ENCODE measurements around the gene YRDC. TPM values are rescaled to one million over a fixed set of nuclear protein-coding genes. Genes with fewer than 3 reads are reported as not detected.
A peak's percentile ranks its signal among the peaks of the same experiment; 100 is the strongest.

YRDC gene
- total and polyA plus RNA-seq, 9 of the 15 experiments (the other 6 are each of a cell fraction or from before 2014, with no cell fraction given) = 11.1 to 58.5 (median 49.8) TPM

GRCh38 chr1:37807555-37808368, at the start of gene YRDC, which contains the start of gene C1orf122 (continued):
- TF ChIP-seq, protein P1, sequence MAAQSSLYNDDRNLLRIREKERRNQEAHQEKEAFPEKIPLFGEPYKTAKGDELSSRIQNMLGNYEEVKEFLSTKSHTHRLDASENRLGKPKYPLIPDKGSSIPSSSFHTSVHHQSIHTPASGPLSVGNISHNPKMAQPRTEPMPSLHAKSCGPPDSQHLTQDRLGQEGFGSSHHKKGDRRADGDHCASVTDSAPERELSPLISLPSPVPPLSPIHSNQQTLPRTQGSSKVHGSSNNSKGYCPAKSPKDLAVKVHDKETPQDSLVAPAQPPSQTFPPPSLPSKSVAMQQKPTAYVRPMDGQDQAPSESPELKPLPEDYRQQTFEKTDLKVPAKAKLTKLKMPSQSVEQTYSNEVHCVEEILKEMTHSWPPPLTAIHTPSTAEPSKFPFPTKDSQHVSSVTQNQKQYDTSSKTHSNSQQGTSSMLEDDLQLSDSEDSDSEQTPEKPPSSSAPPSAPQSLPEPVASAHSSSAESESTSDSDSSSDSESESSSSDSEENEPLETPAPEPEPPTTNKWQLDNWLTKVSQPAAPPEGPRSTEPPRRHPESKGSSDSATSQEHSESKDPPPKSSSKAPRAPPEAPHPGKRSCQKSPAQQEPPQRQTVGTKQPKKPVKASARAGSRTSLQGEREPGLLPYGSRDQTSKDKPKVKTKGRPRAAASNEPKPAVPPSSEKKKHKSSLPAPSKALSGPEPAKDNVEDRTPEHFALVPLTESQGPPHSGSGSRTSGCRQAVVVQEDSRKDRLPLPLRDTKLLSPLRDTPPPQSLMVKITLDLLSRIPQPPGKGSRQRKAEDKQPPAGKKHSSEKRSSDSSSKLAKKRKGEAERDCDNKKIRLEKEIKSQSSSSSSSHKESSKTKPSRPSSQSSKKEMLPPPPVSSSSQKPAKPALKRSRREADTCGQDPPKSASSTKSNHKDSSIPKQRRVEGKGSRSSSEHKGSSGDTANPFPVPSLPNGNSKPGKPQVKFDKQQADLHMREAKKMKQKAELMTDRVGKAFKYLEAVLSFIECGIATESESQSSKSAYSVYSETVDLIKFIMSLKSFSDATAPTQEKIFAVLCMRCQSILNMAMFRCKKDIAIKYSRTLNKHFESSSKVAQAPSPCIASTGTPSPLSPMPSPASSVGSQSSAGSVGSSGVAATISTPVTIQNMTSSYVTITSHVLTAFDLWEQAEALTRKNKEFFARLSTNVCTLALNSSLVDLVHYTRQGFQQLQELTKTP (IDR thresholded peaks at IDR 0.05; ENCODE audit: low read depth in 1 of 2, partially characterized antibody in 2 of 2) = no peak
- TF ChIP-seq SPI1 (IDR thresholded peaks at IDR 0.05; ENCODE audit: borderline replicate concordance, low read depth, low read length) (peak; percentile 94), ETV5 (CRISPR knock-in tag; IDR thresholded peaks at IDR 0.05; ENCODE audit: low read depth) (0 out of 2 replicates have a peak, but pooled peaks have one; percentile 16), DMBX1 (CRISPR knock-in tag; IDR thresholded peaks at IDR 0.05; ENCODE audit: borderline replicate concordance) (no peak), CXXC5 (CRISPR knock-in tag; IDR thresholded peaks at IDR 0.05) (peak; percentile 70), MEF2A (IDR thresholded peaks at IDR 0.05; ENCODE audit: control insufficient read depth, low read depth, low read length) (no peak), ZBTB43 (CRISPR knock-in tag; IDR thresholded peaks at IDR 0.05) (no peak), NFIC (IDR thresholded peaks at IDR 0.05) (peak; percentile 54), MCM7 (IDR thresholded peaks at IDR 0.05) (no peak), RBFOX2 (IDR thresholded peaks at IDR 0.05; ENCODE audit: low read depth, low read length) (peak; percentile 96), ELF4 (CRISPR knock-in tag; IDR thresholded peaks at IDR 0.05) (0 out of 2 replicates have a peak, but pooled peaks have one; percentile 43), PRMT5 (CRISPR knock-in tag; IDR thresholded peaks at IDR 0.05) (no peak), GABPA (tag; conservative IDR thresholded peaks at IDR 0.05; ENCODE audit: low read depth) (peak; percentile 99), NR2C2 (CRISPR knock-in tag; IDR thresholded peaks at IDR 0.05) (no peak), NR2C2 (tag; IDR thresholded peaks at IDR 0.05) (peak; percentile 51; the same call in 1 of the 2 replicates), TAF7 (tag; IDR thresholded peaks at IDR 0.05) (no peak)
- TF ChIP-seq, protein P2, sequence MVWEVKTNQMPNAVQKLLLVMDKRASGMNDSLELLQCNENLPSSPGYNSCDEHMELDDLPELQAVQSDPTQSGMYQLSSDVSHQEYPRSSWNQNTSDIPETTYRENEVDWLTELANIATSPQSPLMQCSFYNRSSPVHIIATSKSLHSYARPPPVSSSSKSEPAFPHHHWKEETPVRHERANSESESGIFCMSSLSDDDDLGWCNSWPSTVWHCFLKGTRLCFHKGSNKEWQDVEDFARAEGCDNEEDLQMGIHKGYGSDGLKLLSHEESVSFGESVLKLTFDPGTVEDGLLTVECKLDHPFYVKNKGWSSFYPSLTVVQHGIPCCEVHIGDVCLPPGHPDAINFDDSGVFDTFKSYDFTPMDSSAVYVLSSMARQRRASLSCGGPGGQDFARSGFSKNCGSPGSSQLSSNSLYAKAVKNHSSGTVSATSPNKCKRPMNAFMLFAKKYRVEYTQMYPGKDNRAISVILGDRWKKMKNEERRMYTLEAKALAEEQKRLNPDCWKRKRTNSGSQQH (CRISPR knock-in tag; IDR thresholded peaks at IDR 0.05) = no peak
- TF ChIP-seq, protein P3, sequence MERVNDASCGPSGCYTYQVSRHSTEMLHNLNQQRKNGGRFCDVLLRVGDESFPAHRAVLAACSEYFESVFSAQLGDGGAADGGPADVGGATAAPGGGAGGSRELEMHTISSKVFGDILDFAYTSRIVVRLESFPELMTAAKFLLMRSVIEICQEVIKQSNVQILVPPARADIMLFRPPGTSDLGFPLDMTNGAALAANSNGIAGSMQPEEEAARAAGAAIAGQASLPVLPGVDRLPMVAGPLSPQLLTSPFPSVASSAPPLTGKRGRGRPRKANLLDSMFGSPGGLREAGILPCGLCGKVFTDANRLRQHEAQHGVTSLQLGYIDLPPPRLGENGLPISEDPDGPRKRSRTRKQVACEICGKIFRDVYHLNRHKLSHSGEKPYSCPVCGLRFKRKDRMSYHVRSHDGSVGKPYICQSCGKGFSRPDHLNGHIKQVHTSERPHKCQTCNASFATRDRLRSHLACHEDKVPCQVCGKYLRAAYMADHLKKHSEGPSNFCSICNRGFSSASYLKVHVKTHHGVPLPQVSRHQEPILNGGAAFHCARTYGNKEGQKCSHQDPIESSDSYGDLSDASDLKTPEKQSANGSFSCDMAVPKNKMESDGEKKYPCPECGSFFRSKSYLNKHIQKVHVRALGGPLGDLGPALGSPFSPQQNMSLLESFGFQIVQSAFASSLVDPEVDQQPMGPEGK (CRISPR knock-in tag; IDR thresholded peaks at IDR 0.05; ENCODE audit: borderline replicate concordance) = no peak
